ENCODE measurements around the gene CD63.
A peak's percentile ranks its signal among the peaks of the same experiment; 100 is the strongest.
"Not testable (repeated sequence)": the region's sequence is repeated elsewhere in the genome, so short reads cannot be mapped to it uniquely, and the experiment has no call there.

CD63 gene

DNA sequence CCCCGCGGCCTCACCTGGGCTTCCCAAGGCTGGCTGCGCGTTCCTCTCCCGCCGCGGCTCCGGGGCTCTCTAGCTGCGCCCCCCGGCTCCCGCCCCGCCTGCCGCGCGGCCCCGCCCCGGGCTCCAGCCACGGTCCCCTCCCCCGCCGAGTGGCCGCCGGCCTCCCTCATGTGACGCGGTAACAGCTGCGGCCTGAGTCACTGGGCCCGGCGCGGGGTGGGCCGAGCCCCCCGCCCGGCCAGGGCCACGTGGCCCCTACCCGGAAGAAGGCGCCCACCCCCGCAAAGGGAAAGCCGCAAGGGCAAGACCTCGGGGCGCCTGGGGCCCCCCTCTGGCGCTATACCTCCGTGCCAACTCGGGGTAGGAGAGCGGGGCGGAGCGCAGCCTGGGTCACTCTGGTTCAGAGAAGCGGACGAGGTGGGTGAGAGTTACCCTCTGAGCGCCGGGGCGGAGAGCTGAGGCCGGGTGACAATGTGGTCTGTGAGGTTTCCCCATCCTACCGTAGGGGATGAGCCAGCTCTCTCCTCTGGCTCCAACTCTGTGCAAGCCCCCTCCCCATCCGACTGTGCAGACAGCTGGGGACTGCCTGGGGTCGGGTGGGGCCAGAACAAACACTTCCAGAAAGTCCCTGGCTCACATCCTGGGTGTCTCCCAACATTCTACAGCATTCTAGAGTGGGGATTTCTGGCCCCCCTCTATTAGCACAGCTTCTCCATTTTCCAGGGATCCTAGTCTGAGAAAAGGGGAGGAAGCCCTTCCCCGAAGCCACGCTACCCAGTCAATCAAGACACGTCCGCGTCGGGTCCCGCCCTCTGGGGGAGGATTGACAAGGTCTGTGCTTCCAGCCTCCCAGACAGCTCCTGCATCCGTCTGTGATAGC, at the start of gene CD63:
Gene CD63, minus strand, starts transcription at position 71 of the 880 bp plus-strand sequence. CDS start 668 bp downstream, outside the sequence.
- peak; percentile 86 for DNase-seq

DNA sequence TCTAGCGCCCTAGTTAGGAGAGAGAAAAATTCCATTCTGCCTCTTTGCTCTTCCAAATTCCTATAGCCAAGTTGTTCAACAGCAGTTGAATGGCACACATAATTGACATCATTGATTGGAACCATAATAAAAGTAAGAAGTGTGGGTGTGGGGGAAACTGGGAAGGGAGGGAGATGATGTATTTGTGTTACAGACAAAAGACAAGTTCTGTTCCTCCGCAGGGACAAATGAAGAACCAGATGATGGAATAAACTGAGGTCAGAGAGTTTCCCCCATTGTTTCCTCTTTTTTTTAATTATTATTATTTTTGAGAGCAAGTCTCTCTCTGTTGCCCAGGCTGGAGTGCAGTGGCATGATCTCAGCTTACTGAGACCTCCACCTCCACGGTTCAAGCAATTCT, 49.0 kb upstream of the CD63 start:
- DNase-seq, result no peak

GRCh38 chr12:55771736-55772135, 42.9 kb upstream of the CD63 start:
- DNase-seq, result no peak

GRCh38 chr12:55767156-55767555, 38.3 kb upstream of the CD63 start:
- no peak for DNase-seq

DNA sequence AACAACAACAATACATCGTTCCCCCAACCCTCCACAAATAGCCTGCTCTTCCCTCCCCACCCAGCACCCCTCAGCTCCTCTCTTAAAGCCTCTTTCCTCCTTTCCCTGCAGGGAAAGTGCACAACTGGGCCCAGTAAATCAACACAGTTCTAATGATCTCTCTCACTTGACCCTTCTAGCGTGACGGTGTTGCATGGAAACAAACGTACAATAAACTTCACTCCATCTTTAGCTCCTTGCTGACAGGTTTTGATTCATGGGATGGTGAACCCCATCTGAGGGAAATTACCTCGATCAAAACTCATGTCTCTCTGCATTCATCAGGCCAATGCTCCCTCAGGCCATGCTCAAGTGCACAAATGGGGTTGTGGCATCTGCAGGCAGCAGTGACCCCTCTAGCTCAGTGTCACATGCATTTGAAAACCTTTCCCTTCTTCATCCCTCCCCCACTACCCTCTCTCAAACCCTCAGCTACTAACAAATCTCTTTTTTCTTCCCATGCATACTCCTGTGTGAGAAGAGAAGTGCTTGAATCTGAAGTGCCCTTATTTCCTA, 37.0 kb upstream of the CD63 start:
- peak; percentile 56 for DNase-seq

GRCh38 chr12:55762646-55763045, 33.8 kb upstream of the CD63 start:
- no peak for DNase-seq

GRCh38 chr12:55760663-55761062, 31.9 kb upstream of the CD63 start:
- DNase-seq, result no peak

- DNase-seq, result not testable (repeated sequence)
Observed at GRCh38 chr12:55758575-55758974, 29.8 kb upstream of the CD63 start.

DNA sequence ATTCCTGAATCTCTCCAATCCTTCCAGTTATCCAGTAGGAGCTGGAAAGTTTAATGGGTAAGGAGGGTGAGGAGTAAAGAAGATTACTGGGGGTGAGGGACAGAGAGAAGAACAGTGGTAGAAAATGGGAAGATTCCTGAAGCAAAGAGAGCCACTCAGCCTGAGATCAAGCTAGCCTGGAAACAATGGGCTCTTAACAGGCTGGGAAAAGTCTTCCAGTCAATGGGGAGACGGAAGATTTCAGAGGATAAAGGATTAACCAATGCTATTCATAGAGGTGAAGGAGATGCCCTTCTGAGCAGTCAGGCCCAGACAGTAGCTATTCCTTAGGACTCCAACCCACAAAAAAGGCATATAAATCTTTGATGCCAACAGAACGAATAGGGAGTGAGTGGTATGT, 28.9 kb upstream of the CD63 start:
- no peak for DNase-seq

DNA sequence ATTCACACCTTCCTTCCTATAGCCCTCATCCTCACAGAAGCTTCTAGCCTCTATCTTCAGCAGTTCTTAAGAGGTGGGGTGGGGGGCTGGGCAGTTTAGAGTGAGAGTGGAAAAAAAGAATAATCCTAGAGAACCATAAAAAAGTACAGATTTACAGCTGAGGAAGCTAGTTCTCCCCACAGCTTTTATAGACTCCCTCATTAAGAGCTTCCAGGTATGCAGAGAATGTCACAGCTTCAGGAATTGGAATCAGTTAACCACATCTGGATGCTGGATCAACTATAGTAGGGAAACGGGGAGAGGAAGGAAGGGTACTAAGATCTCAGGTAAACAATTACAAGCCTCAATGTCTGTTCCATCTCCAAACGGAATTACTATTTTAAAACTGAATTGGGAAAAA, 26.4 kb upstream of the CD63 start:
- no peak for DNase-seq

DNA sequence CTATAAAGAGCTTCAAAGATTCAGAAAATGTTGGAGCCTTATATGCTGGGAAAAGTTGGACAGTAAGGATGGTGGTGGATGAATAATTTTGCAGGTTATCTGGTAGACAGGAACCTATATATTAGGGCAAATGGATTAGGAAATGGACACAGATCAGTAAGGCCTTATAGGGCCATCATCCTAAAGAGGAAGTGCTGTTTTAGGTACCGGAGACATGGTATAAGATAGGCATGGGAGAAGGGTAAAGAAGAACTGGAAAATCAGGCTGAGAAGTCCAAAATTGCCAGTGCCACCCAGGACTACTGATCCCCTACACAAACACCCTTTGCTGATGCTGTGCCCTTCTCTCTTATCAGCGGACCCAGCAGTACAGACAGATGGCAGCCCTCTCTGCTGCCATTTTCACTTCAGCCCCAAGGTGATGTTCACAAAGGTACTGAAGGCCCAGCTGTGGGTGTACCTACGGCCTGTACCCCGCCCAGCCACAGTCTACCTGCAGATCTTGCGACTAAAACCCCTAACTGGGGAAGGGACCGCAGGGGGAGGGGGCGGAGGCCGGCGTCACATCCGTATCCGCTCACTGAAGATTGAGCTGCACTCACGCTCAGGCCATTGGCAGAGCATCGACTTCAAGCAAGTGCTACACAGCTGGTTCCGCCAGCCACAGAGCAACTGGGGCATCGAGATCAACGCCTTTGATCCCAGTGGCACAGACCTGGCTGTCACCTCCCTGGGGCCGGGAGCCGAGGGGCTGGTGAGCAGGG, 19.6 kb upstream of the CD63 start:
- DNase-seq, result no peak

DNA sequence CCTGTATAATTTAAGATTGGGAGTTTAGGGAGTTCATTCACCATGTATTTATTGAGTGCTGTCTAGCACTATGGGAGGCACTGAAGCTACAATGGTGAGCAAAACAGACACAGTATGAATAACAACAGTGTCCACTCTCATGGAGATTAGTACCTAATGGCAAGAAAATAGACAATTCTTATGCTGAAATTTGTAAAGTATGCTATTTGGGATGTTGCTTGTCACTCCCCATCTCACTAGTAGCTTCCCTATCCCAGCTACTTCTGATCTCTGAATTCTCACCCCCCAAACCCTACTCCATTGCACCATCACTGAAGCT, 18.1 kb upstream of the CD63 start:
- no peak for DNase-seq

DNA sequence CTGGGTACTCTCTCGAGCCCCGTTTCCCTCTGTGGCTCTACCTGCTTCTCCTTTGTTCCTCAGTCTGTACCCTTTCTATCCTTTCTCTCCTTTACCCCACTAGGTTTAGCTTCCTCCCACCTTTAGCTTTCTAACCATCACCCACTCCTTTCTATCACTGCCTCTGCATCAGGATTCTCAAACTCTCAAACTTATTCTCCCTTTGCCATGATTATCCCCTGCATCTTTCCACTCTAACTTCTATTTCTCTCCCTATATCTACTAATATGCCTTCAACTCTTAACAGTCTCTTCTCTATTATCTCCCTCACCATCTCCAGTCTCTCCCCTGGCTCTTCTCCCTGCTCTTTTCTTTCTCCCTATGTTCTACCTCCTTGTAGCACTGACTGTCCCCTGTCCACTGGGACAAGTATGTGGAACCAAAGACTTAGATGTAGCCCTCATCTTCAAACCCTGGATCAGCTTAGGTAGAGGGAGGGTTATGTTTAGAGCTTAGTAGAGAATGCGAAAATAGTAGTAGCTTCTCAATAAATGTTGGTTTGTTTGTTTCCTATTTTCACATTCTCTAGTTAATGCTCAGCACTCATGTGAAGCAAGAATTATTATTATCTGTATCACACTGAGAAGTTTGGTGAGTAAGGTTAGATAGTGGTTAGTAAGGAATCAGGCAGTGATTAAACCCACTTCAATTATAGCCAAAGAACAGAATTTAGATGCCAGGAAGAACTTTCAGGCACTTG, 17.5 kb upstream of the CD63 start:
- DNase-seq, result no peak

DNA sequence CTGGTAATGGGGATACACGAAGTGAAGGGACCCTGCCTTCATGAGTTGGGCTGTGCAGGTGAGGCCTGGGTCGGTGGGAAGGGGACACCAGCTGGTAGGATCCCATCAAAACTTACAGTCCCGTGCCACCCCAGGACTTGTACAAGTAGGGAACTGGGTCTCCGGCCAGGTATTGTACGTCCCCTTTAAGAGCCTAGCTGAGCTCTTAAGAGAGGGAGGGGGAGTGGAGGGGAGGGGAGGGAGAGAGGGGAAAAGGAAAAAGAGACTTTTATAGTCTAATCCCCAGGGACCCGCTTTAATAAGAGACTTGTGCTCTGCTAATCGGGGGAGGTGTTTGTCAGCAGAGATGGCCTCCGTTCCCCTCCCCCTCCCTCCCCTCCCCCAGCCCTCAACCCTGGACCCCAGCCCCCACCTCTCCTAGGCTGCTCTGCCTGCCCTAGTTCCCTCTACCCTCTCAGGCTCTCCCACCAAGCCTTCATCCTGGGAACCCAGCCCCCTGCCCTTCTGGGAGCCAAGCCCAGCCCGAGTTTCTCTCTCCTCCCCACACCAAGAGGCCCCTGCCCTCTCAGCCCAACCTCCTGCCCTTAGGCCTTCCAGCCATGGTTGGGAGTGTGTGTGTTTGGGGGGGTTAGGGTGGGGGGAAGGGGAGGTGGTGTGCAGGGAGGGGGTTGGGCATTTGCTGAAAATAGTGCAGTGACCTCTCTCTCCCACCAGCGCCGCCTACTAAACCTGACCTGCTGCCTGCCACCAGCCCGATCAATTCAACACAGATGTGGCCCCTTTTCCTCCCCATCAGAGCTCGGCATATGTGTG, 16.8 kb upstream of the CD63 start:
- DNase-seq, result peak; percentile 18

GRCh38 chr12:55744340-55745030, 15.7 kb upstream of the CD63 start:
- DNase-seq, result no peak

DNA sequence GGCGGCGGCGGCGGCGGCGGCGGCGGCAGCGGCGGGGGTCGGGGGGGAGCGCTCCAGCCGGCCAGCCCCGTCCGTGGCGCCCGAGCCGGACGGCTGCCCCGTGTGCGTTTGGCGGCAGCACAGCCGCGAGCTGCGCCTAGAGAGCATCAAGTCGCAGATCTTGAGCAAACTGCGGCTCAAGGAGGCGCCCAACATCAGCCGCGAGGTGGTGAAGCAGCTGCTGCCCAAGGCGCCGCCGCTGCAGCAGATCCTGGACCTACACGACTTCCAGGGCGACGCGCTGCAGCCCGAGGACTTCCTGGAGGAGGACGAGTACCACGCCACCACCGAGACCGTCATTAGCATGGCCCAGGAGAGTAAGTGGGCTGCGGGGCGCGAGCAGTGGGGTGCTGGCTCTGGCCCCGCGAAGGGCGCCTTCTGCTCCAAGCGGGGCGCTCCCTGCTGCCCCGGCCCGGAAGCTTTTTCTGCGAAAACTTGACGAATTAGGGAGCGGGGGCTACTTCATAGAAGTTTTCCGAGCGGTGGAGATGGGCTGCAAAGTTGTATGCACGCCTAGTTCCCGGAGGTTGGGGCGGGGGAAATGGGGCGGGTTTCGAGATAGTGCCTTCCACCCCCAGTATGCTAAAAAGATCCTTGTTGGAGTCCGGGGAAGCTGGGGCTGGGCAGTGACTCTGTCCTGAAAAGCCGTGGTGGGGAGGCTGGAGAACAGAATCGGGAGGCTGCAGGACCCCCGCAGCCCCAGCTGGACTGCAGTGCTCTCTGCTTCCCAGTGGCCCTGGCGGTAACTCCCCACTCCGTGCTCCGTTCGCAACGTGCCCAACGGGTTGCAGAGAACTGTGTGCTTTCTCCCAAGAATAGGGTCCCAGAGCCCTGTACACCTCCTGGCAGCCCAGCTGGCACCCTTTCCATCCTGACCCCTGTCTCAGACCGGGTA, 14.9 kb upstream of the CD63 start:
- peak; percentile 46 for DNase-seq

DNA sequence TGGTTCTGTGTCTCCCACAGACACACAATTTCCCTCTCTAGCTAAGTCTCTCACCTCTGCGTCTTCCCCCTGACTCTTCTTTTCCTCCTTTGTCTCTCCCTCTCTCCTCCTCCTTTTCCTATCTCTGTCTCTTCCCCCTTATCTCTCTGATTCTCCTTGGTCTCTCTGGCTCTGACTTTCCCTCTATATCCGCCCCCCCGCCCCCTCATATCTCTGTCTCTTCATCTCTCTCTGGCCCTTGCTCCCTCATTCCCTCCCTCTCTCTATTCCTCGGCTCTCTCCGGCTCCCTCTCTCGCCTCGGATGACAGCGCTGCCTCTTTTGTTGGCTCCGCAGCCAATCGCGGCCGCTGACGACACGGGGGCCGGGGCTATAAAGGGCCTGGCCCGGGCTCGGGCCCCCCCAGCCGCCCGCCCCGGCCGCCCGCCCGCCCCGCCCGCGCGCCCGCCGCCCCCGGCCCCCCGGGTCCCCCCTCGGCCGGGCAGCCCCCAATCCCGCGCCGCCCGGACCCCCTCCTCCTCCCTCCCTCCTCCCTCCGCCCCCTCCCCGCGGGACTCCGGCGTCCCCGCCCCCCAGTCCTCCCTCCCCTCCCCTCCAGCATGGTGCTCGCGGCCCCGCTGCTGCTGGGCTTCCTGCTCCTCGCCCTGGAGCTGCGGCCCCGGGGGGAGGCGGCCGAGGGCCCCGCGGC, 14.1 kb upstream of the CD63 start, which contains the start of gene GDF11:
Gene GDF11, plus strand, starts transcription at position 404 of the 687 bp plus-strand sequence. Its CDS starts 195 bp downstream, at position 599.
- DNase-seq, result peak; percentile 77

- no peak for DNase-seq
Observed at GRCh38 chr12:55741931-55742680, 13.3 kb upstream of the CD63 start.

GRCh38 chr12:55739025-55739378, 10.2 kb upstream of the CD63 start:
- DNase-seq, result no peak

All from NCI-H510A (cell line).